ENCODE measurements around the gene HOXB3. TPM values are rescaled to one million over a fixed set of nuclear protein-coding genes. Genes with fewer than 3 reads are reported as not detected.

The HOXB3 gene
- total and polyA plus RNA-seq, 2 of the 4 experiments (the other 2 are of a cell fraction) = 6.3 to 59.6 TPM

- Histone ChIP-seq H3K27me3 (ENCODE audit: control insufficient read depth, insufficient read depth, low read length) (no peaks in the 10 kb centered on the region), H3K4me1 (ENCODE audit: control insufficient read depth, insufficient read depth, low read length) (peaks cover 42% of the 10 kb centered on the region), H3K36me3 (ENCODE audit: control insufficient read depth, insufficient read depth, low read length) (peaks cover 33% of the 10 kb centered on the region), H3K4ac (ENCODE audit: low read depth, low read length) (peak overlapping the region; percentile 94), H2AK5ac (ENCODE audit: low read depth, low read length) (peak overlapping the region; percentile 59), H3K79me1 (ENCODE audit: low read depth in 1 of 2, low read length in 2 of 2) (peaks cover 4 to 16% of the 10 kb centered on the region in 2 experiments; a peak in 2 of 4 replicates), H4K8ac (ENCODE audit: low read depth in 2 of 2, low read length in 2 of 2) (peak overlapping the region; percentile 76 to 89; a peak in 3 of 4 replicates), H3K14ac (replicated peaks; ENCODE audit: low read depth, low read length) (peak overlapping the region; percentile 83), H4K91ac (ENCODE audit: insufficient read depth, low read depth, low read length) (peak overlapping the region; percentile 88), H3K9me1 (ENCODE audit: insufficient read depth, low read length) (no peaks in the 10 kb centered on the region), H2BK15ac (ENCODE audit: low read depth, low read length) (no peak overlapping the region; the same call in 2 of the 3 replicates), H2AK9ac (replicated peaks; ENCODE audit: low read depth, low read length, poor library complexity) (peak overlapping the region; percentile 66), H2AFZ (replicated peaks; ENCODE audit: low read length, poor library complexity) (no peak overlapping the region), H3K4me2 (ENCODE audit: low read depth, low read length) (peak overlapping the region; percentile 68), H2BK5ac (ENCODE audit: low read depth, low read length, poor library complexity, severe bottlenecking) (peak overlapping the region; percentile 93), H3K56ac (ENCODE audit: extremely low read depth, insufficient read depth, low read length) (0 out of 2 replicates have a peak overlapping the region, but pooled peaks have one; percentile 73), H3K18ac (ENCODE audit: low read depth, low read length) (peak overlapping the region; percentile 40), H4K20me1 (ENCODE audit: insufficient read depth, low read length) (no peaks in the 10 kb centered on the region), H2BK120ac (ENCODE audit: low read depth, low read length) (peak overlapping the region; percentile 89), H3K23ac (ENCODE audit: low read depth, low read length) (peak overlapping the region; percentile 91), H3K9ac (ENCODE audit: low read depth, low read length) (peak overlapping the region; percentile 73), H2BK20ac (ENCODE audit: low read depth, low read length) (peak overlapping the region; percentile 26; the same call in 1 of the 2 replicates), H3K27ac (ENCODE audit: insufficient read depth, low read length) (peak overlapping the region; percentile 96), H3K9me3 (ENCODE audit: control insufficient read depth, insufficient read depth, low read length) (no peaks in the 10 kb centered on the region), H4K5ac (ENCODE audit: low read depth, low read length) (peak overlapping the region; percentile 9; the same call in 1 of the 2 replicates), H3K4me3 (ENCODE audit: insufficient read depth, low read depth, low read length) (no peak overlapping the region)
- WGBS, 2 experiments (ENCODE audit: extremely low coverage in 2 of 2, insufficient read length in 1 of 2) = no CpG with 5 or more reads among the region's 19 CpGs
- intact Hi-C loops (cut with micrococcal nuclease) = no loop called here
- BruUV-seq (replicated peaks) = no TSS peak
- dilution Hi-C loops (cut with HindIII; ENCODE audit: low sequenced_read_pairs, unreplicated experiment) = no loop called here
- DNase-seq (peak; percentile 42), ATAC-seq (ENCODE audit: low read depth) (no peak)
- in situ Hi-C loops (cut with MboI; ENCODE audit: low sequenced_read_pairs) = no loop called here
- no peak for TF ChIP-seq CHD1 (IDR thresholded peaks at IDR 0.05; ENCODE audit: low read depth, low read length)
- TF ChIP-seq RFX5 (IDR thresholded peaks at IDR 0.05; ENCODE audit: low read depth, low read length) = no peak
- no peak for TF ChIP-seq CTCF (conservative IDR thresholded peaks at IDR 0.05; ENCODE audit: low read depth, low read length)
- TF ChIP-seq RAD21 (IDR thresholded peaks at IDR 0.05; ENCODE audit: low read length) = no peak
- TF ChIP-seq SMC3 (IDR thresholded peaks at IDR 0.05; ENCODE audit: low read depth, low read length) = no peak
- no peak for TF ChIP-seq CEBPB (IDR thresholded peaks at IDR 0.05; ENCODE audit: low read depth, low read length)
- no peak for TF ChIP-seq RCOR1 (IDR thresholded peaks at IDR 0.05; ENCODE audit: insufficient replicate concordance, low read length)
- TF ChIP-seq ELK1 (IDR thresholded peaks at IDR 0.05; ENCODE audit: borderline replicate concordance, low read depth, low read length) = no peak
- ChIA-PET POLR2A (ENCODE audit: unreplicated experiment) (no interaction called here), CTCF (no interaction called here)
Observed at GRCh38 chr17:48551214-48551555, 38.9 kb downstream of the HOXB3 start.
